Measurements from ENCODE around the gene SPATA21.

SPATA21 gene

GRCh38 chr1:16422041-16422440 is 15.2 kb downstream of the SPATA21 start:
- in situ Hi-C loops (cut with HindIII; ENCODE audit: low sequenced_read_pairs): no loop called here

DNA sequence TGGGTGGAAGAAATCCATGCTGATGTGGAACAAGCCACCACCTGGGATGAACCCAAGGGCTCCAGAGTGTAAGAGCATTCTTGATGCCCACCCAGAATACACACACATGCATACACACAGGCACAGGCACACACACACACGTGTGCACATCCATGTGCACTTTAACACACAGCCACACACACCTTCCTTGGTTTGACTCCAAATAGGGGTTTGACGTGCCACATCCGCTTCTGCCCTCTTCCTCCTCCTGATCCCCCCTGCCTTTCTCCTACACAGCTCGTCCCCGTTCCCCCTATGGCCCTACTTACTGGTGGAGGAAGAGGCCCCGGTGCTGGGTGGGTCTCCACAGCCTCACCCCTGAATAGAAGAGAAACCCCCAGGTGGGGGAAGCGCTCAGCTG is 16.0 kb downstream of the SPATA21 start:
- in situ Hi-C loops (cut with HindIII; ENCODE audit: low sequenced_read_pairs): no loop called here

DNA sequence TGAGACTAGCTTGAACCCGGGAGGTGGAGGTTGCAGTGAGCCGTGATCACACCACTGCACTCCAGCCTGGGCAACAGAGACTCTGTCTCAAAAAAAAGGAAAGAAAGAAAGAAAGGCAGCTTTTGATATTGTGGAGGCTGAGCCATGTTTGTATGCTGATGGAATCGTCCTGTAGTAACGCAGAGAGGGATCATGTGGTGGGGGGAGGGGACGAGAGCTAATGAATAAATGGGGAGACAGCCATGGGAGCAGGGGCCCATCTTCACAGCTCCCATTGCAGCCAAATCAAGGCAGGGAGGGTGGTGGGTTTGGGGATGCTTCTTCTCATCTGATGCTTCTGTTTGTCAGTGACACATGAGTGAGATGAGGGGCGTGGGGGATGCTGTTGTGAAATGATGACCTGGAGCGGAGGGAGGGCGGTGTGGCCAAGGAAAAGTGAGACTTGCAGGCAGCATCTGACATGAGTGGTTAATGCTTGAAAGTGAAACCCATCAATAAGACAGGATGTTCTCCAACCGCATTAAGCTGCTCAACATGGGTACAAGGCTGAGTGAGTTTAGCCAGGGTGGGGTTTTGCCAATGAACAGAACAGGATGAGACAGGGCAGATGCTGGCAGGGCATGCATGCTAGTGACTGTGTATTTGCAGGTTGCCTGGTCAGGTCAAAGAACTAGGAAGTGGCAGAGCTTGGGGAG is 16.7 kb downstream of the SPATA21 start:
- in situ Hi-C loops (cut with HindIII; ENCODE audit: low sequenced_read_pairs): no loop called here

DNA sequence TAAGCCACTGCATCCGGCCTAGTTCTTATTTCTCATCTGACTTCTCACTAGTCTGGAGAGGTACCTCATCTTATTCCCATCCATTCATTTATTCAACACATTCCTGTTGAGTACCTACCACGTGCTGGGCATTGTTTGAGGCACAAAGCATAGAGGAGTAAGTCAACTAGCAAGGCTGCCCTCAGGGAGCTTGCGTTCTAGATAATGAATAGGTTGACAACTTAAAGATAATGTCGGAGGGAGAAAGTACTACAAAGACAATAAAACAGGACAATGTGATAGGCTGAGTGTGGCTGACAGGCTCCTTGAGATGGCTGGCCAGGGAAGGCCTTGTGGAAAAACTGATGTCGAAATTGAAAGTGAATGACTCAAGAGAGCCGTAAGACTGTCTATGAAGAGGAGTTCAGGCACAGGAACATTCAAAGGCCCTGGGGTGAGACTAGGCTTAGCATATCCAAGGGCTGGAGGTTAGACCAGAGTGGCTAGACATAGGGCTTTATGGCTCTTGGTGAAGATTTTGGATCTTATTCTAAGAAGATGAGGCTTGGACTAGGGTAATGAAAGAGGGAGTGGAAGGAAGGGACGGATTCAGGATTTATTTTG is 18.3 kb downstream of the SPATA21 start:
- in situ Hi-C loops (cut with HindIII; ENCODE audit: low sequenced_read_pairs): no loop called here

DNA sequence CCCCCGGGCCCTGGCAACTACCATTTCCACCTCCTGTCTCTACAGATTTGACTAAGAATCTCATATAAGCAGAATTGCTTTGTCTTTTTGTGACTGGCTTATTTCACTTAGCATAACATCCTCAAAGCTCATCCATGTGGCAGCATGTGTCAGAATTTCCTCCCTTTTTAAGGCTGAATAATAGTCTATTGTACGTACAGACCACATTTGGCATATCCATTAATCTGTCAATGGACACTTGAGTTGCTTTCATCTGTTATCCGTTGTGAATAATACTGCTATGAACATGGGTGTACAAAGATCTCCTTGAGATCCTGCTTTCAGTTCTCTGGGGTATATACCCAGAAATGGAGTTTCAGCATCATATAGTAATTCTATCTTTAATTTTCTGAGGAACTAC is 24.0 kb downstream of the SPATA21 start:
- in situ Hi-C loops (cut with HindIII; ENCODE audit: low sequenced_read_pairs): no loop called here

DNA sequence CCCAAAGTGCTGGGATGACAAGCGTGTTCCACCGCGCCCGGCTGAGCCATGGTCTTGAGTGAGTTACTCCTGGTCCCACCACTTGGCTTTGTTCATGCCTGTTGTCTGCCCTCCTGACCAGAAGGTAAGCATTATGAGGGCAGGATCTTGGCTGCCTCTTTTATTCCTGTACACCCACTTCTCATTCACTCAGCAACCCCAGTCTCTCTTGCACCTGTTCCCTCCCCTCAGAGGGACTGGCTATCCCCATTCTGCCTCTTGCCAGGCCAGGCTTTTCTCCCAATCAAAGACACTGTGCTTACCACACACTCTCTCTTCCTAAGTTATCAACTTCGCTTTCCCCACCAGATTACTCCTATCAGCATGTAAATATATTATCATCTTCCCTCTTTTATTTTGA is 26.4 kb downstream of the SPATA21 start:
- in situ Hi-C loops (cut with HindIII; ENCODE audit: low sequenced_read_pairs): no loop called here

DNA sequence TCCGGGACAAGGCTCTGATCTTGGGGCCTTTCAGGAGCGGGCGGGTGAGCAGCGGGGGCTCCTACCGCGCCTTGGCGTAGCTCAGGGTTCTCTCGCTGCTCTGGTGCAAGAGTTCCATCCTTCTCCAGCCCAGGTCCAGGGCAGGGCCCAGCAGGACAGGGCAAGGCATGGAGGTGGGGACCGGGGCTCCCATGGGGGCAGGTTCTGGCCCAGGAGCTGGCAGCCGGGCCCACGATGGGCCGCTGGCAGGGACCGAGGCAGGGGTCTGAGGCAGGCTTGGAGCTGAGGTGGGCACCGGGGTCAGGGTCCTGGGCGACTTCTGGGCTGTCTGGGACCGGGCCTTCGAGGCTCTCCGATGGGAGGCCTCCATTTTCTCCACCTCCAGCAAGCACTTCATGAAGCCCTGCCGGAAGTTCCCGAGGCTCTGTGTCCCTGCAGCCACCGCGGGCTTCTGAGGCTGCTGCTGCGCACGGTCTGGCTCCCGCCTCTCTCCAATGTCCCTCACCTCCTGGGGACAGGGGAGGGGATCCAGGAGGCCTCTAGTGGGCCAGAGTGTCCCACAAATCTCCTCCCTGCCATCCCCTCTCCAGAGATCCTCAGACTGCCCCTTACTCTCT is 27.6 kb downstream of the SPATA21 start:
- in situ Hi-C loops (cut with HindIII; ENCODE audit: low sequenced_read_pairs): no loop called here

DNA sequence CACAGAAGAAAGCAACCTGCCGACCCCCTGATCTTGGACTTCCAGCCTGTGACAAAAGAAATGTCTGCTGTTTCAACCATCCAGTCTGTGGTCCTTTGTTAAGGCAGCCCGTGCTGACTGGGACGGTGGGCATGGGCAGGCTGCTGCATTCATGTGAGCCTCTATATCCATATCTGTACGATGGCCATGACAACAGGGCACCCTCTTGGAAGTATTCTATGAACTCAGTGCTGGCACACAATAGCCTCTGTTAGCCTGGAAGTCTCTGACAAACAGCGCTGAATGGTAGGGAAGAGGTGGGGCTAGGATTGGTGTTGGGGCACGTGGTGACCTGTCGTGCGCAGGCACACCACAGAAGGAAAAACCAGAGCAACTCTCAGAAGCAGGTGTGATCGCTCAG is 30.4 kb downstream of the SPATA21 start:
- in situ Hi-C loops (cut with HindIII; ENCODE audit: low sequenced_read_pairs): no loop called here

GRCh38 chr1:16405441-16405840 is 31.8 kb downstream of the SPATA21 start:
- in situ Hi-C loops (cut with HindIII; ENCODE audit: low sequenced_read_pairs): no loop called here

GRCh38 chr1:16402742-16403141 is 34.5 kb downstream of the SPATA21 start:
- in situ Hi-C loops (cut with HindIII; ENCODE audit: low sequenced_read_pairs): no loop called here

GRCh38 chr1:16398371-16398953 is 38.8 kb downstream of the SPATA21 start:
- in situ Hi-C loops (cut with HindIII; ENCODE audit: low sequenced_read_pairs): no loop called here

GRCh38 chr1:16397120-16397519 is 40.1 kb downstream of the SPATA21 start:
- in situ Hi-C loops (cut with HindIII; ENCODE audit: low sequenced_read_pairs): no loop called here

- in situ Hi-C loops (cut with HindIII; ENCODE audit: low sequenced_read_pairs): no loop called here
Observed at GRCh38 chr1:16396591-16396990, 40.6 kb downstream of the SPATA21 start.

DNA sequence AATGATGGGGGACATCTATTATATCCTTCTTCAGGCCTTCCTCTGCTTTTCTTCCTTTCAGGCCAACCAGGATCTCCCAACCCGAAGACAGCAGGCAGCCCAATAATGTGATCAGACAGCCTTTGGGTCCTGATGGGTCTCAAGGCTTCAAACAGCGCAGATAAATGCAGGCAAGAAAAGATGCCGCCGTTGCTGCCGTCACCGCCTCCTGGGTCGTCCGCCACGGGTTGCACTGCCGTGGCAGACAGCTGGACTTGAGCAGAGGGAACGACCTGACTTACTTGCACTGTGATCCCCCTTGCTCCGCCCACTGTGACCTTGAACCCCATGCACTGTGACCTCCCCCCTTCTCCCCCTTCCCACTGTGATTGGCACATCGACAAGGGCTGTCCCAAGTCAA is 42.2 kb downstream of the SPATA21 start:
- in situ Hi-C loops (cut with HindIII; ENCODE audit: low sequenced_read_pairs): loop anchor here (5.0 kb wide), 1 partner anchor 37 kb away; no protein-coding TSS in a partner anchor

- in situ Hi-C loops (cut with HindIII; ENCODE audit: low sequenced_read_pairs): loop anchor here (5.0 kb wide), 1 partner anchor 38 kb away; no protein-coding TSS in a partner anchor
Observed at GRCh38 chr1:16393570-16394521, 43.4 kb downstream of the SPATA21 start.

- in situ Hi-C loops (cut with HindIII; ENCODE audit: low sequenced_read_pairs): loop anchor here (5.0 kb wide), 1 partner anchor 39 kb away; no protein-coding TSS in a partner anchor
Observed at GRCh38 chr1:16392740-16393569, 44.3 kb downstream of the SPATA21 start.

DNA sequence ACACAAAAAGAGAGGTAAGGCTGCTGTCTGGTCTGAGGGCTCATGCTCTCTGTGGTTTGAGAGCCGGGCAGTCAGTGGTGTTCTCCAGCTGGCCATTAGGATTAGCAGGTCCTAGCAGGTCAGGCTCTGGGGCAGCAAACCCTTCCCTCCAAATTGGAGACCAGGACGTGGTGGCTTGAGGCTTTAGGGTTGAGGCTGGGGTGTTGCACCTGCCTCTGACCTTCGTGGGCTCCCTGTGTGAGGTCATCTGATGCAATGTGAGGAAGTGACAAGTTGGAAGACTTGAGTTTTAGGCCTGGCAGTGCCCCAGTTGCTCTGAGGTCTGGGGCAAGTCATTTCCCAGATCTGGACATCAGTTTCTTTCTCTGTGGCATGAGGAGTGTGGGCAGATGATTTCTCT is 45.8 kb downstream of the SPATA21 start:
- in situ Hi-C loops (cut with HindIII; ENCODE audit: low sequenced_read_pairs): loop anchor here (5.0 kb wide), 1 partner anchor 41 kb away; no protein-coding TSS in a partner anchor

DNA sequence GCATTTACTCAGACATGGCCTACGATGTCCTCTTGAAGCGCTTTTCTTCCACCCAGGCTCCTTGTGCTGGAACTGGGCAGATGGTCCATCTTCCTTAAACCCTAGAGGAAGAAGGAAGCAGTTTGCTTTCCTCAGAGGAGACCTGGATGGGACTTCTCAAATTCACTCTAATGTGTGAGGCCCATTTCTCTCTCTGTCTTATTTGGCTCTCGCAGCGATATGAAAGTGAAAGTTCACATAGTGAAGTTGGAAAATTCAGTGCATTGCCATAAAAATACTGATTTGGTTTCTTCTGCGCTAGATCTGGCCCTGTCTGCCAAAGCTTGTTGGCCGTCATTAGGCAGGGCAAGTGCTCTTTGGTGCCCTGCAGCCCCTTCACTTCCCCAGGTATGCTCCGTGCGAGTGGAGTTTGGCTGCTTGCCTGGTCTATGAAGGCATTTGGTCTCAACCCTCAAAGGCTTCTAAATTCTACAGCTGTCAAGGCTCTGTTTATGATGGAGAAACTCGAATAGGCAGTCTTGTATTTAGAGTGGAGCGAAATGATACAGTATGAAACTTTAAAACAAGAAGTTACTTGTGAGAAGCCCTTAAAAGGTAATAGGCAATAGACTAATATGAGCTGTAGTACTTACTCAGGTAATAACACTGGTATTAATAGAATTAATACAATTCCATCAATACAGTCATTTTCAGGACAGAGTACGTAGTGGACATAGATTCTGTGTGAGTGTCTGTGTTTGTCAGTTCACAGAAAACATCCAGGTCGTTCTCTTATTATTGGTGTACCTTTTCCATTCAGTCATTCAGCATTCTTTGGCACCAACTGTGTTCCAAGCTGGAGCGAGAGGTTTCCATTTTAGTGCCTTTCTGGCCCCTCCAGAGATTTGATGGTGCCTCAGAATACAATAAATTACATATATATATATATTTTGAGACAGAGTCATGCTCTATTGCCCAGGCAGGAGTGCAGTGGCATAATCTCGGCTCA is 49.7 kb downstream of the SPATA21 start:
- in situ Hi-C loops (cut with HindIII; ENCODE audit: low sequenced_read_pairs): no loop called here
